H9 (cell line): Measurements from ENCODE around the gene DHRS13. TPM values are rescaled to one million over a fixed set of nuclear protein-coding genes. Genes with fewer than 3 reads are reported as not detected.
A peak's percentile ranks its signal among the peaks of the same experiment; 100 is the strongest.

Experiments
- DNase-seq: peaks from one replicate; pipeline ENCODE4 v3.0.0-alpha.2; 2017
- H2AFZ ChIP-seq: one replicate; pipeline ENCODE4 v1.6.1; 2013; ENCODE audit warnings: mild to moderate bottlenecking, low read length, control low read depth, moderate library complexity
- H2AK5ac ChIP-seq: 2 replicates; pipeline ENCODE4 v1.6.1; 2013; ENCODE audit warnings: low read length, control low read depth, mixed read lengths; ENCODE audit not compliant: insufficient read length
- H2BK120ac ChIP-seq: one replicate; pipeline ENCODE4 v1.6.1; 2013; ENCODE audit warnings: low read depth, mild to moderate bottlenecking, low read length, control low read depth, inconsistent platforms; ENCODE audit not compliant: poor library complexity, severe bottlenecking
- H2BK12ac ChIP-seq: 2 replicates; pipeline ENCODE4 v1.6.1; 2013; ENCODE audit warnings: low read length, control low read depth, mixed read lengths, low read depth; ENCODE audit not compliant: insufficient read length
- H2BK15ac ChIP-seq: 2 replicates; pipeline ENCODE4 v1.6.1; 2013; ENCODE audit warnings: low read depth, low read length, control low read depth
- H2BK20ac ChIP-seq: one replicate; pipeline ENCODE4 v1.6.1; 2013; ENCODE audit warnings: low read depth, mild to moderate bottlenecking, low read length, control low read depth, inconsistent platforms; ENCODE audit not compliant: poor library complexity, severe bottlenecking
- H2BK5ac ChIP-seq: 2 replicates; pipeline ENCODE4 v1.6.1; 2013; ENCODE audit warnings: low read length, control low read depth, mixed read lengths; ENCODE audit not compliant: insufficient read length
- H3K14ac ChIP-seq: 2 replicates; pipeline ENCODE4 v1.6.1; 2013; ENCODE audit warnings: low read length, control low read depth; ENCODE audit not compliant: insufficient read depth
- H3K18ac ChIP-seq: 2 replicates; pipeline ENCODE4 v1.6.1; 2013; ENCODE audit warnings: low read depth, mild to moderate bottlenecking, mixed read lengths, low read length, control low read depth; ENCODE audit not compliant: insufficient read length
- H3K23ac ChIP-seq: 2 replicates; pipeline ENCODE4 v1.6.1; 2013; ENCODE audit warnings: low read length, control low read depth, mixed read lengths, low read depth; ENCODE audit not compliant: insufficient read length
- H3K23me2 ChIP-seq: 2 replicates; pipeline ENCODE4 v1.6.1; 2013; ENCODE audit warnings: low read depth, mild to moderate bottlenecking, mixed read lengths, low read length, control low read depth; ENCODE audit not compliant: insufficient read length, poor library complexity, severe bottlenecking
- H3K27ac ChIP-seq: 2 replicates; pipeline ENCODE4 v1.5.1; 2013; ENCODE audit warnings: low read length, control low read depth, mixed read lengths, low read depth; ENCODE audit not compliant: insufficient read length
- H3K27me3 ChIP-seq: 2 replicates; pipeline ENCODE4 v1.6.1; 2013; ENCODE audit warnings: low read length, control low read depth, inconsistent platforms; ENCODE audit not compliant: insufficient read depth
- H3K4ac ChIP-seq: 2 replicates; pipeline ENCODE4 v1.6.1; 2013; ENCODE audit warnings: low read depth, mild to moderate bottlenecking, control low read depth, inconsistent platforms, low read length, moderate library complexity
- H3K4me1 ChIP-seq: 2 replicates; pipeline ENCODE4 v1.6.1; 2013; ENCODE audit warnings: low read length, control low read depth, inconsistent platforms; ENCODE audit not compliant: insufficient read depth
- H3K4me2 ChIP-seq: 2 replicates; pipeline ENCODE4 v1.6.1; 2013; ENCODE audit warnings: low read length, control low read depth, mixed read lengths; ENCODE audit not compliant: insufficient read length, insufficient read depth
- H3K56ac ChIP-seq: 2 replicates; pipeline ENCODE4 v1.6.1; 2013; ENCODE audit warnings: low read depth, mild to moderate bottlenecking, mixed read lengths, low read length, control low read depth; ENCODE audit not compliant: insufficient read length
- H3K79me1 ChIP-seq: 2 replicates; pipeline ENCODE4 v1.6.1; 2013; ENCODE audit warnings: low read depth, mild to moderate bottlenecking, moderate library complexity, low read length, control low read depth, inconsistent platforms; ENCODE audit not compliant: insufficient read depth, poor library complexity, severe bottlenecking
- H3K79me2 ChIP-seq: 2 replicates; pipeline ENCODE4 v1.6.1; 2013; ENCODE audit warnings: low read length, control low read depth, inconsistent platforms; ENCODE audit not compliant: insufficient read depth
- H3K9ac ChIP-seq: 2 replicates; pipeline ENCODE4 v1.6.1; 2013; ENCODE audit warnings: low read length, control low read depth, mixed read lengths; ENCODE audit not compliant: insufficient read length; ENCODE audit errors: extremely low read depth
- H3K9me3 ChIP-seq: one replicate; pipeline ENCODE4 v1.6.1; 2013; ENCODE audit warnings: low read depth, low read length, inconsistent platforms; ENCODE audit not compliant: control insufficient read depth
- H3T11ph ChIP-seq: one replicate; pipeline ENCODE4 v1.6.1; 2013; ENCODE audit warnings: mild to moderate bottlenecking, low read length, control low read depth, inconsistent platforms
- H4K20me1 ChIP-seq: one replicate; pipeline ENCODE4 v1.6.1; 2013; ENCODE audit not compliant: control insufficient read depth, insufficient read length, insufficient read depth
- H4K5ac ChIP-seq: 2 replicates; pipeline ENCODE4 v1.6.1; 2013; ENCODE audit warnings: low read depth, mild to moderate bottlenecking, mixed read lengths, low read length, control low read depth; ENCODE audit not compliant: insufficient read length
- H4K8ac ChIP-seq: replicated peaks from 2 replicates; pipeline ENCODE4 v1.6.1; 2013; ENCODE audit warnings: low read length, control low read depth, mixed read lengths, low read depth; ENCODE audit not compliant: insufficient read length
- H4K91ac ChIP-seq: 2 replicates; pipeline ENCODE4 v1.6.1; 2013; ENCODE audit warnings: low read depth, mild to moderate bottlenecking, moderate library complexity, mixed read lengths, low read length, control low read depth; ENCODE audit not compliant: insufficient read length
- H3K27ac Mint-ChIP-seq, 3 experiments: 2 replicates in 2 of 3; 3 replicates in 1 of 3; pipeline ENCODE4 v1.8.0; 2020 to 2021; ENCODE audit warnings: mixed read lengths in 3 of 3, mild to moderate bottlenecking in 1 of 3, moderate library complexity in 1 of 3
- H3K27me3 Mint-ChIP-seq: 2 replicates; pipeline ENCODE4 v1.8.0; 2021; ENCODE audit warnings: low read depth, mild to moderate bottlenecking, moderate library complexity, mixed read lengths
- H3K36me3 Mint-ChIP-seq, 3 experiments: 2 replicates in 2 of 3; 3 replicates in 1 of 3; pipeline ENCODE4 v1.8.0; 2020 to 2021; ENCODE audit warnings: low read depth in 3 of 3, mixed read lengths in 3 of 3; ENCODE audit not compliant: insufficient read depth in 1 of 3
- H3K4me1 Mint-ChIP-seq, 2 experiments: 2 replicates each; pipeline ENCODE4 v1.8.0; 2020; ENCODE audit warnings: mixed read lengths in 2 of 2
- H3K4me3 Mint-ChIP-seq, 2 experiments: 2 replicates in 1 of 2; 3 replicates in 1 of 2; pipeline ENCODE4 v1.8.0; 2020 to 2021; ENCODE audit warnings: mild to moderate bottlenecking in 2 of 2, mixed read lengths in 2 of 2, moderate library complexity in 1 of 2
- H3K9me3 Mint-ChIP-seq, 2 experiments: 2 replicates in 1 of 2; 3 replicates in 1 of 2; pipeline ENCODE4 v1.8.0; 2020; ENCODE audit warnings: mild to moderate bottlenecking in 2 of 2, mixed read lengths in 2 of 2, moderate library complexity in 1 of 2
- CTCF ChIP-seq: fragments of 200-600 bp; sonication (generic); conservative IDR thresholded peaks from 3 replicates; pipeline ENCODE4 v1.8.0; 2021; ENCODE audit warnings: antibody characterized with exemption, mild to moderate bottlenecking
- WGBS: extraction: QIAGEN DNeasy Blood & Tissue Kit; methylation state at CpG from one replicate; pipeline ENCODE4 v1.1.7; 2013; ENCODE audit warnings: missing lambda C conversion rate, low lambda C conversion rate, mixed read lengths; ENCODE audit not compliant: insufficient read length; ENCODE audit errors: extremely low coverage; 5-methylcytosine and 5-hydroxymethylcytosine counted together
- total RNA-seq: library from RNA; stranded (reverse); gene quantifications from 2 replicates; pipeline ENCODE4 v1.2.1, GENCODE V29; 2021

DHRS13 gene
- total RNA-seq, 1 experiment from 2014 or later, result 29.6 TPM

DNA sequence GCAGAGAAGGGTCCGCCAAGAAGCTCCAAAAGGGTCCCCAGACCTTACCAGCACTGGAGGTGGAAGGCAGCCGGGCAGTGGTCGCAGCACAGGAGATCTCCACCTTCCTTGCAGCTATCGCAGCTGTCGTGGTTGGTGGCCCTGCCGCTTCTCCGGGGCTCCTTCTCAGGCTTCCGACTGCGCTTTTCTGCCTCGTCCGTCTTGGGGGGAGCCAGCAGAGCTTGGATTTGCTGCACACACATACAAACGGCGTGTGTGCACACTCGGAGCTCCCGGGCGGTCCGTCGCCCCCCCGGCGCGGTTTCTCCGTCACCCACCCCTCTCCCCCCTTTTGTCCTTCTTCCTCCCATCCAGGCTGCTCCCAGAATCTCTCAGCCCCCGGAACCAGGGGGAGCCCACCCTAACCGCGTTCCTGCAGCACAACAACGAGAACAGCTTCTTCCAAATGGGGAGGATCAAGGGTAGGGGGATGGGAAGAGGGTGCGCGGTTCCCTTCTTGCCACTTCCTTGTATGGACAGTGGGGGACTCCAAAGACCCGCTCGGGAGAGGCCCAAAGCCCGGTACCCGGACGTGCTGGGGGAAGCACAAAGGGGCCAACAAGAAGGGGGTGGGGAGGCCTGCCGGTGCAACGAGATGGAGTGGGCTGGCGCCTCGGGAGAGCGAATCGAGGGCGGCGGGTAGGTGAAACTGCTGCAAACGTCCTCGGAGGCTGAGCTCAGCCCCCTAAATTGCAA is 47.3 kb upstream of the DHRS13 start:
- Mint-ChIP-seq H3K9me3 (no peaks in the 10 kb centered on the region), H3K4me3 (peak overlapping the region; percentile 92 to 96), H3K36me3 (peaks cover 10 to 36% (median 25%) of the 10 kb centered on the region in 3 experiments; a peak in 6 of 7 replicates), H3K27ac (peak overlapping the region; percentile 91 to 96 (median 96); a peak in 6 of 7 replicates), H3K27me3 (no peaks in the 10 kb centered on the region; the same call in 1 of the 2 replicates), H3K4me1 (peaks cover 21 to 23% of the 10 kb centered on the region in 2 experiments)
- peaks cover 11% of the 10 kb centered on the region for H3K23me2 ChIP-seq
- H3T11ph ChIP-seq, result no peak overlapping the region
- H3K4me2 ChIP-seq, result peak overlapping the region; percentile 91
- no peaks in the 10 kb centered on the region for H3K79me1 ChIP-seq
- H2AFZ ChIP-seq, result no peak overlapping the region
- H3K18ac ChIP-seq, result peak overlapping the region; percentile 64
- no peak overlapping the region for H2BK120ac ChIP-seq
- no CpG with 5 or more reads among the region's 43 CpGs for WGBS
- H3K56ac ChIP-seq, result no peak overlapping the region
- peaks cover 7% of the 10 kb centered on the region; the same call in 1 of the 2 replicates for H3K4me1 ChIP-seq
- no peak overlapping the region for H2BK20ac ChIP-seq
- H4K5ac ChIP-seq, result no peak overlapping the region
- no peak overlapping the region for H3K23ac ChIP-seq
- H3K27me3 ChIP-seq, result no peaks in the 10 kb centered on the region
- H4K20me1 ChIP-seq, result no peaks in the 10 kb centered on the region
- no peak overlapping the region for H2BK5ac ChIP-seq
- H3K4ac ChIP-seq, result no peak overlapping the region; the same call in 1 of the 2 replicates
- no peak overlapping the region for H2AK5ac ChIP-seq
- H3K9me3 ChIP-seq, result no peaks in the 10 kb centered on the region
- no peak overlapping the region for H4K8ac ChIP-seq
- no peak overlapping the region for H4K91ac ChIP-seq
- peaks cover 40% of the 10 kb centered on the region for H3K79me2 ChIP-seq
- TF ChIP-seq CTCF, result no peak
- H3K14ac ChIP-seq, result peak overlapping the region; percentile 81
- H3K27ac ChIP-seq, result peak overlapping the region; percentile 23
- DNase-seq, result peak; percentile 80
- peak overlapping the region; percentile 71 for H3K9ac ChIP-seq
- no peak overlapping the region for H2BK12ac ChIP-seq
- no peak overlapping the region; the same call in 1 of the 2 replicates for H2BK15ac ChIP-seq
